K562 treated with DMSO at 1 percent for 4 hours (cell line): ENCODE measurements around the gene FSD1. TPM values are rescaled to one million over a fixed set of nuclear protein-coding genes. Genes with fewer than 3 reads are reported as not detected.

Experiments
- total RNA-seq: library from RNA; unstranded; fragments of 300-600 nt; gene quantifications from 2 replicates; pipeline ENCODE4 v1.2.3, GENCODE V29; 2022; ENCODE audit not compliant: insufficient read depth

Gene FSD1
- 0.74 and 0.93 TPM in 2 replicates for total RNA-seq

DNA sequence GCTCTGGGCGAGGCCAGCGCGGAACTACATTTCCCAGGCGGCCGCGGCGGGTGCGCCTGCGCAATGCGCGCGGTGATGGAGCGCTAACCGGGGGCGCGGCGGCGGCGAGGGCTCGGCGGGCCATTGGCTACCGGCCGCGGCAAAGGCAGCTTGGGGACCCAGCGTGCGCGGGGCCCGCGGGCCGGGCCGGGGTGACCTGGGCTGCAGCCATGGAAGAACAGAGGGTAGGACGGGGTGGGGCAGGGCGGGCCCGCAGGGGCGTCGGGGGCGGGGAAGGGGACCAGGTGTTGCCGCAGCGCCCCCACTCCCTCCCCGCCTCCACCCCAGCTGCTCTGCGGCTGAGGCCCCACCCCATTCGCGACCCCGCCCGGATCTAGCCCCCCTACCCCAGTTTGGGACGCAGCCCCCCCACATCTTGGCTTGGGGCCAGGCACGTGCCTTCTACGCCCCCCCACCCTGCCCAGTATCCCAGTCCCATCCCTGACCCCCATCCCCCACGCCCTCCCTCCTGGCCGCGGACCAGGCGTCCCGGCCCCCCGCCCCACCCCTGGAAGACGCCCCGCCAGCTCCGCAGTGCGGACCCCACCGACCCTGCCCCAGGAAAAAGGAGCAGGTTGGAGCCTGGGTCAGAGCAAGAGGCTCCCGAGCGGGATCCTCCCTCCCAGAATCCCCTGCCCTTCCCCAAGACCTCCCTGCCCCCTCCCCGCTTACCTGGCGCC, at the start of gene FSD1:
Gene FSD1, plus strand, starts transcription at position 61 of the 719 bp plus-strand sequence. Its CDS starts 149 bp downstream, at position 210.

DNA sequence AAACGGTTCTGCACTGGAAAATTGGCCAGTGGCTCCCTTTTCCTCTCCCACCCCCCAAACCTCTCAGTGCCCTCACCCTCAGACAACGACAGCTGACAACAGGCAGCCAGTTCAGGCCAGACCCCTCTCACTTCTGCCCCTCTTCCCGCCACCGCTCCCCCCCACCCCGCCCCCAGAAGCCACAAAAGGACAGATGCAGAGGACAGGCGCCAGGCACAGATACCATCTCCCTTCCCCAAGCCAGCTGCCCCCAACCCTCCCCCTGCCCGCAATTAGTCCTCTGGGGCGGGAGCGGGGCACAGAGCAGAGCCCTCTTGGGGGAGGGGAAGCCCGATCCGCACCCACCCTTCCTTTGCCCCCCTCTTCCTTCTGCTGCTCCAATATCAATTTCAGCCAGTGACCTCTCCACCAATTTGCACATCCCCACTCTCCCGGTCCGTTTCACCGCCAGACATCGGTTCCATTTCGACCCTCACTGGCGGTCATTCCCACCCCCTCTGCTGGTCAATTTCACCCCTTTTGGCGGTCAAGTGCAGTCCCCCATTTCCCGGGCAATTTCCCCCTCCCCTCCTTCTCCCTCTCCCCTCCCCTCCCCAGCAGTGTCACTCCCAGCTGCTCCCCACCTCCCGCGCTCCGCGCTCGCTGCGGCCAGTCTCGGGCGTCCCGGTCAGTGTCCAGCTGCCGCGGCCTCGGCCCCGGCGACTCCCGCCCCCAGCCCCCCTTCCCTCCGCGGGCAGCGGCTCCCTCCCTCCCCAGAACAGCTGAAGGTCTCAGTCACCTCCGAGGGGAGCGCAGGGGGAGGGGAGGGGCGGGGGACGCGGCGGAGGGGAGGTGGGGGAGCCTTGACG, 25.8 kb upstream of the FSD1 start, which contains the start of gene SHD:
Gene SHD, plus strand, starts transcription at position 848 of the 848 bp plus-strand sequence. CDS start 798 bp downstream, outside the sequence.

DNA sequence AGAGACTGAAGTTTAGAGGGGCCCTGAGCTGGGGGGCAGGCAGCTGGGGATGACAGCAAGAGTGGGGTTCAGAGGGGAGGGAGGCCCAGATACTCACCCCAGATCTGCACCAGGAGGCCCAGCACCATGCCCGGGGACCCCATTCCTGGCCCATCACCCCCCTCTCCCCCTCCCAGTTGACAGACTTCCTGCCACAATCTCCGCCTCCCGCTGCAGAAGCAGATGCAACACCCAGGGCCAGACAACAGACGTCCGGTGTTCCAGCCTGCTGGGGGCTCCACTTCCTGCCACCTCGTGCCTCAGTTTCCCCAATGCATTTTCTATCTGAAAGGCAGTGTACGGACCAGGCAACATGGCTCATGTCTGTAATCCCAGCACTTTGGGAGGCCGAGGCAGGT, 2.2 kb upstream of the FSD1 start, which contains the start of gene TMIGD2:
Gene TMIGD2, minus strand, starts transcription at position 147 of the 398 bp plus-strand sequence. Its CDS starts 4 bp downstream, at position 143.

DNA sequence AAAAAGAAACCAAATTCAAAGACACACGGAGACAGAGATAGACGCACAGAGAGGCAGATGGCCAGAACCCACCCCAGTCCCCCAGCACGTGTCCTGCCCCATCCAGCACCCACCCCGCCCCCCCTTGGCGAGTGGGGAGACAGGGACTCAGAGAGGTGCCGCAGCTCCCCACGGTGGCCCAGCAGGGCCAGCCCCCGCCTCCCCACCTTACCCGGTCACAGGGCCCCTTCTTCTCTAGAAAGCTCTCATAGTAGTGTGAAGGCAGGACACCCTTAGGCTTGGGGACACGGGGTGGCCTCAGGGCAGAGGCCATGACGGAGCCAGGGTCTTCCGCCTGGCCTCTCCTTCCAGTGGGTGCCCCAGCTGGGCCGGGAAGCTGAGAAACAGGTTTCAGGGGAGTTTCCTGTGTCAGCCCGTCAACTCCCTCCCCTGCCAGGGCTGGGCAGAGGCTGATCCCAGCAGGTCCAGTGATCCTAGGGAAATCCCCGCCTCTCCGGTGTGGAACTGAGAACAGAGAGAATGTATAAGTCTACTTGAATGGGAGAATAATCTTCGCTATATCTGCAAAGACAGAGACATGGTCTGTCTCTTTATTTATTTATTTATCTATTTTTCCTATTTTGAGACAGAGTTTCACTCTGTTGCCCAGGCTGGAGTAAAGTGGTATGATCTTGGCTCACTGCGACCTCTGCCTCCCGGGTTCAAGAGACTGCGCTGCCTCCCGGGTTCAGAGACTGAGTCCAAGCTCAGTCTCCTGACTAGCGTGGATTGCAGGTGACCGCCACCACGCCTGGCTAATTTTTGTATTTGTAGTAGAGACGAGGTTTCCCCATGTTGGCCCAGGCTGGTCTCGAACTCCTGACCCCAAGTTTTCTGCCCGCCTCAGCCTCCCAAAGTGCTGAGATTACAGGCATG, 34.3 kb downstream of the FSD1 start, which contains the start of gene STAP2:
Gene STAP2, minus strand, starts transcription at position 387 of the 915 bp plus-strand sequence. Its CDS starts 74 bp downstream, at position 313.

DNA sequence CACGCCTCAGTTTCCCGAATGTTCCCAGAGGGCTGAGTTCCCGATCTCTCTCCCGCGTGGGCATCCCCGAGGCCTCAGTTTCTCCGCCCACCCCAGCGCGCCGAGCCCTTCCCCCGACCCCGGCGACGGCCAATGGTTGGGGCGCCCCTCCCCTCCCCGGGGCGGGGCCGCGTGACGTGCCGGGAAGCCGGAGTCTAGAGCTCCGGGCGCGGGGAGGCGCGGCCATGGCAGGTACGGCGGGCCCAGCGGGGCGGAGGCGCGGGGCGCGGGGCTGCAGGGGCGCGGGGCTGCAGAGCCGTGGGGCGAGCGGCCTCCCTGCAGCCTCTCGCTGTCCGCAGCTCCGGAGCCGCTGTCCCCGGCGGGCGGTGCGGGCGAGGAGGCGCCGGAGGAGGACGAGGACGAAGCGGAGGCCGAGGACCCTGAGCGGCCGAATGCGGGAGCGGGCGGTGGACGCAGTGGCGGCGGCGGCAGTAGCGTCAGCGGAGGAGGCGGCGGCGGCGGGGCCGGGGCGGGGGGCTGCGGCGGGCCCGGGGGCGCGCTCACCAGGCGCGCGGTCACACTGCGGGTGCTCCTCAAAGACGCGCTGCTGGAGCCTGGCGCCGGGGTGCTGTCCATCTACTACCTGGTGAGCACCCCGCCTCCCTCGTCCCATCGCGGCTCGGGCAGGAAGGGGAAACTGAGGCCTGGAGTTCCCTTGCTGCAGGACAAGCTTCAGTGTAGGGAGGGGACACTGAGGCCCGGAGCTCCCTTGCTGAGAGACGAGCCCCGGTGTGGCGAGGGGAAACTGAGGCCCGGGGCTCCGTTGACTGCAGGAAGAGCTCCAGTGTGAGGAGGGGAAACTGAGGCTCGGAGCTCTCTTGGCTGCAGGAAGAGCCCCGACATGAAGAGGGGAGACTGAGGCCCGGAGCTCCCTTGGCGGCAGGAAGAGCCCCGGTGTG, 39.2 kb downstream of the FSD1 start, which contains the start of gene MPND:
Gene MPND, plus strand, starts transcription at position 193 of the 938 bp plus-strand sequence. Its CDS starts 32 bp downstream, at position 225.

Other genes with a start within 250 kb of the FSD1 start
- gene ZBTB7A, start 237.7 kb upstream of the FSD1 start, total RNA-seq, result 20.1 and 27.7 TPM in 2 replicates
- gene MAP2K2, start 180.5 kb upstream of the FSD1 start, total RNA-seq, result 283 and 292 TPM in 2 replicates
- not detected in 2 replicates for gene CREB3L3, start 151.0 kb upstream of the FSD1 start, total RNA-seq
- gene SIRT6, start 122.0 kb upstream of the FSD1 start, total RNA-seq, result 30.7 and 40.3 TPM in 2 replicates
- 0.24 and 0.30 TPM in 2 replicates for gene ANKRD24, start 121.9 kb upstream of the FSD1 start, total RNA-seq
- 0.85 TPM in 1 of 2 replicates, not detected in the other for gene EBI3, start 75.1 kb upstream of the FSD1 start, total RNA-seq
- 25.6 and 27.0 TPM in 2 replicates for gene YJU2, start 57.5 kb upstream of the FSD1 start, total RNA-seq
- 0.55 and 1.1 TPM in 2 replicates for gene SHD, start 25.3 kb upstream of the FSD1 start, total RNA-seq
- not detected in 2 replicates for gene TMIGD2, start 2.2 kb upstream of the FSD1 start, total RNA-seq
- gene STAP2, start 34.2 kb downstream of the FSD1 start, total RNA-seq, result 0.70 and 0.85 TPM in 2 replicates
- gene MPND, start 39.0 kb downstream of the FSD1 start, total RNA-seq, result 12.9 and 15.1 TPM in 2 replicates
- gene SH3GL1, start 95.9 kb downstream of the FSD1 start, total RNA-seq, result 77.3 and 84.6 TPM in 2 replicates
- gene CHAF1A, start 98.0 kb downstream of the FSD1 start, total RNA-seq, result 58.3 and 66.5 TPM in 2 replicates
- gene UBXN6, start 153.2 kb downstream of the FSD1 start, total RNA-seq, result 120 and 153 TPM in 2 replicates
- 38.3 and 46.6 TPM in 2 replicates for gene HDGFL2, start 167.7 kb downstream of the FSD1 start, total RNA-seq
- gene PLIN4, start 213.9 kb downstream of the FSD1 start, total RNA-seq, result 0.22 and 0.23 TPM in 2 replicates
- gene PLIN5, start 230.6 kb downstream of the FSD1 start, total RNA-seq, result 1.2 TPM in 1 of 2 replicates, not detected in the other
- gene LRG1, start 235.4 kb downstream of the FSD1 start, total RNA-seq, result 15.1 and 16.1 TPM in 2 replicates